Nephron progenitor cell (in vitro differentiated cells): ENCODE results near the gene RHOF.

ENCODE experiments used
- DNase-seq: peaks from one replicate; pipeline ENCODE4 v3.0.0; 2021
- H3K27ac Mint-ChIP-seq: 2 replicates; pipeline ENCODE4 v1.8.0; 2021; ENCODE audit warnings: mild to moderate bottlenecking, moderate library complexity, mixed read lengths
- H3K27me3 Mint-ChIP-seq: 2 replicates; pipeline ENCODE4 v1.8.0; 2021; ENCODE audit warnings: mild to moderate bottlenecking, low read depth, mixed read lengths; ENCODE audit not compliant: poor library complexity
- H3K36me3 Mint-ChIP-seq: 2 replicates; pipeline ENCODE4 v1.8.0; 2021; ENCODE audit warnings: low read depth, mixed read lengths
- H3K4me1 Mint-ChIP-seq: 2 replicates; pipeline ENCODE4 v1.8.0; 2021; ENCODE audit warnings: mixed read lengths
- H3K4me3 Mint-ChIP-seq: 2 replicates; pipeline ENCODE4 v1.8.0; 2021; ENCODE audit warnings: mild to moderate bottlenecking, moderate library complexity, mixed read lengths
- H3K9me3 Mint-ChIP-seq: 2 replicates; pipeline ENCODE4 v1.8.0; 2021; ENCODE audit warnings: mild to moderate bottlenecking, moderate library complexity, mixed read lengths
- TF ChIP-seq, protein P1 (sequence below): fragments of 200-600 bp; sonication (generic); IDR thresholded peaks from 2 replicates; pipeline ENCODE4 v1.5.0; 2021; ENCODE audit warnings: antibody characterized with exemption

The RHOF gene

DNA sequence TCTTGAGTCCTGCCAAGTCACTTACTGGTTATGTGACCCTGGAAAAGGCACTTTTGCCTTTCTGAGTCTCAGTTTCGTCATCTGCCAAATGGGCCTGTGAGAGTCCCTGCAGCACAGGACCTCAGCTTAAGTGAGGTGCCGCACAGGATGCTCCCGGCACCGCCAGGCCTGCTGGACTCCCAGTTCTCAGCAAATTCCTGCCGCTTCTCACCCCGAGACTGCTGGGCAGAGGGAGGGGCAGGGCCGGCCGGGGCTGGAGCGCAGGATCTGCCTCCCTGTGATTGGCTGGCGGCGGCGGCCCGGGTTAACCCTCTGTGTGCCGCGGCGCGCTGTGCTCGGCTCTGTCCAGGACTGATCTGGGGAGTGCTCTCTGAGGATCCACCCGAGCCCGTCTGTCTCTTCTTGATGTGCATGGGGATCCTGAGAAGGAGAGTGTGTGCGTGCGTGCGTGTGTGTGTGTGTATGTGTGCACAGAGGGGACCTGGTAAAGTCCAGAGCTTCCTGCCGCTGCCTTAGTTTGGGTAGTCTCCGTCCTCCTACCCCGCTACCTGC lies 18.9 kb upstream of the RHOF start:
- Mint-ChIP-seq H3K4me1 (peaks cover 38% of the 10 kb centered on the region), H3K9me3 (no peaks in the 10 kb centered on the region), H3K27me3 (no peaks in the 10 kb centered on the region), H3K27ac (no peak overlapping the region), H3K36me3 (peaks cover 35% of the 10 kb centered on the region), H3K4me3 (peak overlapping the region; percentile 80)
- TF ChIP-seq, protein P1, sequence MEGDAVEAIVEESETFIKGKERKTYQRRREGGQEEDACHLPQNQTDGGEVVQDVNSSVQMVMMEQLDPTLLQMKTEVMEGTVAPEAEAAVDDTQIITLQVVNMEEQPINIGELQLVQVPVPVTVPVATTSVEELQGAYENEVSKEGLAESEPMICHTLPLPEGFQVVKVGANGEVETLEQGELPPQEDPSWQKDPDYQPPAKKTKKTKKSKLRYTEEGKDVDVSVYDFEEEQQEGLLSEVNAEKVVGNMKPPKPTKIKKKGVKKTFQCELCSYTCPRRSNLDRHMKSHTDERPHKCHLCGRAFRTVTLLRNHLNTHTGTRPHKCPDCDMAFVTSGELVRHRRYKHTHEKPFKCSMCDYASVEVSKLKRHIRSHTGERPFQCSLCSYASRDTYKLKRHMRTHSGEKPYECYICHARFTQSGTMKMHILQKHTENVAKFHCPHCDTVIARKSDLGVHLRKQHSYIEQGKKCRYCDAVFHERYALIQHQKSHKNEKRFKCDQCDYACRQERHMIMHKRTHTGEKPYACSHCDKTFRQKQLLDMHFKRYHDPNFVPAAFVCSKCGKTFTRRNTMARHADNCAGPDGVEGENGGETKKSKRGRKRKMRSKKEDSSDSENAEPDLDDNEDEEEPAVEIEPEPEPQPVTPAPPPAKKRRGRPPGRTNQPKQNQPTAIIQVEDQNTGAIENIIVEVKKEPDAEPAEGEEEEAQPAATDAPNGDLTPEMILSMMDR, result peak; percentile 4
- DNase-seq, result peak; percentile 84

DNA sequence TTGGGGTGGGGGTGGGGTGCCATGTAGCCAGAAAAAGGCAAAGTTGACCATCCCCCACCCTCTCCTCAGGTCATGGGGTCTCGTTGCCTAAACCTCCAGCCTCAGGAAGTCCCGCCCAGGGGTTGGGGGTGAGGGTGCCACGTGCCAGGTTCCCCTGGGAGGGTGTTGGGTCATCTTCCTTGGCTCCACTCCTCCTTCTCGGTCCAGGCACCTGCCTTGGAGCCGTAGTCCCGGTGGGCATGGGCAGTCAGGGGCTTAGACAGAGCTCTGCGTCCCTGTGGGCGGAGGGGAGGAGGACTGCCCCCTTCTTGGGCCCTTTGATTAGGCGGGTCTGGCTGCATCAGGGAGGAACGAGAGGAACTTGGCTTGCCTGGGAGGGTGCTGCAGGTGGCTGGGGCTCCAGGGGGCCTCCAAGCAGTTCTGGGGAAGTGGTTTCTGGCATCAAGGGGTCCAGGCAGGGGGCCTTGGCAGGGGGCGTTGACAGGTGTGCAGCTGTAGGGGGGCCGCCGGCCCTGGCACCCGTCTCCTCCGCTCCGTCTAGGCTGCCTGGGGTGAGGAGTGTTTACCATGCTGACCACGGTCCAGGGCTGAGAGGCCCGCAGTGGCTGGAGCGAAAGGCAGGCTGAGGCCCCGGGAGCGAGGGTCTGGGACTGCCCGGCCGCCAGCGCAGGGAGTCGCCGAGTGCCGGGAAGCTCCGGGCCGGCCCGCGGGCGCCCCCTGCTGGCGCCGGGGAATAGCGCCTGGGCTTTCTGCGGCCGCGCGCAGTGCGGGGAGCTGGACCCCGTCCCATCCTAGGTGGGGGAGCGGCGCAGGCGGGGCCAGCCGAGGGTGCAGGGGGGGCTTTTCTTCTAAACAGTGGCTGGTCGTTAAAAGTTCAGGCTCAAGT lies 18.2 kb upstream of the RHOF start:
- Mint-ChIP-seq H3K4me1 (peaks cover 45% of the 10 kb centered on the region), H3K9me3 (no peaks in the 10 kb centered on the region), H3K27me3 (no peaks in the 10 kb centered on the region), H3K27ac (peak overlapping the region; percentile 48), H3K36me3 (peaks cover 33% of the 10 kb centered on the region), H3K4me3 (peak overlapping the region; percentile 80)
- peak; percentile 89 for DNase-seq
- TF ChIP-seq, protein P1, result peak; percentile 99

DNA sequence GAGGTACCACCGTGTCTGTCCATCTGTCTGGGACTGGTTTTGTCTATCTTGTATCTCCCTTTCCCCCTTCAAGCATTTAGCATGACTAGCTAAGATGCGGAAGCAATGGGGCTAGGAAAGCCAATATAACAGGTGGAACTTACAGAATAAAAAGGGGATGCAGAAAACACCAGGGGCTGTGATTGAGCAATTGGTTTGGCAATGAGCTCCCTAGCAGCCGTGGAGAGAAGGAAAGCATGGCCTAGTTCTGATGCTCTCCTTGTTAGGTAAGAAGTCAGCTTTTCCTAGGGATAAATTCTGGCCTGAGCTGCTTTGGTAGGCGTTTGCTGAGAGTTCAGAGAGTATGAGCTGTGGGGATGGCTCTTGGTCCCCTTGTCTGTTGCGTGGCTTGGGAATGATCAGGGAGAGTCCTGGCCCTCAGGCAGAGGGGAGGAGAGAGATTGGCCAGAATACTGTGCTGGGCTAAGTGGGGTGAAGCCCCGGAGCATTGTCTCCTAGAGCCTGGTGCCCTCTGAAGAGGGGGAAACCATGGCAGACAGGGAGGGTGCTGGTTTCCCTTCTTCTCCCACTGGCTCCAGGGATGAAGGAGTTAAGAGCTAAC lies 17.4 kb upstream of the RHOF start:
- Mint-ChIP-seq H3K27me3 (no peaks in the 10 kb centered on the region), H3K9me3 (no peaks in the 10 kb centered on the region), H3K4me3 (peak overlapping the region; percentile 77), H3K36me3 (peaks cover 27% of the 10 kb centered on the region), H3K27ac (peak overlapping the region; percentile 36), H3K4me1 (peaks cover 52% of the 10 kb centered on the region)
- DNase-seq, result no peak
- TF ChIP-seq, protein P1, result no peak

DNA sequence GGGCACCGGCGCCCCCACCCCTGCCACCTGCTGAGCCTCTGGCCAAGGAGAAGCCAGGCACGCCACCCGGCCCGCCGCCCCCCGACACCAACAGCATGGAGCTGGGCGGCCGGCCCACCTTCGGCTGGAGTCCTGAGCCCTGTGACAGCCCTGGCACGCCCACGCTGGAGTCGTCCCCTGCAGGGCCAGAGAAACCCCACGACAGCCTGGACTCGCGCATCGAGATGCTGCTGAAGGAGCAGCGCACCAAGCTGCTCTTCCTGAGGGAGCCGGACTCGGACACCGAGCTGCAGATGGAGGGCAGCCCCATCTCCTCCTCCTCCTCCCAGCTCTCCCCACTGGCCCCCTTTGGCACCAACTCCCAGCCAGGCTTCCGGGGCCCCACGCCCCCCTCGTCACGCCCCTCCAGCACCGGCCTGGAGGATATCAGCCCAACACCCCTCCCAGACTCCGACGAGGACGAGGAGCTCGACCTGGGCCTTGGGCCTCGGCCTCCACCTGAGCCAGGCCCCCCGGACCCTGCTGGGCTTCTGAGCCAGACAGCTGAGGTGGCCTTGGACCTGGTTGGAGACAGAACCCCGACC lies 16.8 kb upstream of the RHOF start:
- TF ChIP-seq, protein P1, result no peak
- Mint-ChIP-seq H3K4me3 (no peak overlapping the region), H3K36me3 (peaks cover 24% of the 10 kb centered on the region), H3K27me3 (no peaks in the 10 kb centered on the region), H3K27ac (peak overlapping the region; percentile 36), H3K4me1 (peaks cover 58% of the 10 kb centered on the region), H3K9me3 (no peaks in the 10 kb centered on the region)
- DNase-seq, result no peak

DNA sequence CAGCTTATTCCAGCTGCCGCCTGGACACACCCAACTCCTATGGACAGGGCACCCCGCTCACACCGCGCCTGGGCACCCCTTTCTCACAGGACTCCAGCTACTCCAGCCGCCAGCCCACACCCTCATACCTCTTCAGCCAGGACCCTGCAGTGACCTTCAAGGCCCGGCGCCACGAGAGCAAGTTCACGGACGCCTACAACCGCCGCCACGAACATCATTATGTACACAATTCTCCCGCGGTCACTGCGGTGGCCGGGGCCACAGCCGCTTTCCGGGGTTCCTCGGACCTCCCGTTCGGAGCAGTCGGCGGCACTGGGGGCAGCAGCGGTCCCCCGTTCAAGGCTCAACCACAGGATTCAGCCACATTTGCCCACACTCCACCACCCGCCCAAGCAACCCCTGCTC lies 16.2 kb upstream of the RHOF start:
- no peak overlapping the region for H3K4me3 Mint-ChIP-seq
- no peak overlapping the region for H3K27ac Mint-ChIP-seq

More for the DNA sequence above, 16.2 kb upstream of the RHOF start:
- DNase-seq, result no peak
- no peaks in the 10 kb centered on the region for H3K9me3 Mint-ChIP-seq
- H3K4me1 Mint-ChIP-seq, result peaks cover 61% of the 10 kb centered on the region
- no peaks in the 10 kb centered on the region for H3K27me3 Mint-ChIP-seq
- TF ChIP-seq, protein P1, result no peak
- peaks cover 21% of the 10 kb centered on the region for H3K36me3 Mint-ChIP-seq
